GM18951 (cell line): ENCODE measurements around the gene CTXN1.

Experiments used
- POLR2A ChIP-seq: IDR thresholded peaks from 4 replicates; pipeline ENCODE4 v1.6.1; 2011; ENCODE audit warnings: mild to moderate bottlenecking; ENCODE audit not compliant: insufficient read length, insufficient read depth; ENCODE audit errors: extremely low read depth
- in situ Hi-C: fragments of 300-500 bp; cut with MboI; formaldehyde crosslinking; loops from one replicate; pipeline ENCODE4 v1.12.0; 2022; ENCODE audit warnings: low sequenced_read_pairs, mixed read lengths, inconsistent platforms; ENCODE audit not compliant: unreplicated experiment

CTXN1 gene

DNA sequence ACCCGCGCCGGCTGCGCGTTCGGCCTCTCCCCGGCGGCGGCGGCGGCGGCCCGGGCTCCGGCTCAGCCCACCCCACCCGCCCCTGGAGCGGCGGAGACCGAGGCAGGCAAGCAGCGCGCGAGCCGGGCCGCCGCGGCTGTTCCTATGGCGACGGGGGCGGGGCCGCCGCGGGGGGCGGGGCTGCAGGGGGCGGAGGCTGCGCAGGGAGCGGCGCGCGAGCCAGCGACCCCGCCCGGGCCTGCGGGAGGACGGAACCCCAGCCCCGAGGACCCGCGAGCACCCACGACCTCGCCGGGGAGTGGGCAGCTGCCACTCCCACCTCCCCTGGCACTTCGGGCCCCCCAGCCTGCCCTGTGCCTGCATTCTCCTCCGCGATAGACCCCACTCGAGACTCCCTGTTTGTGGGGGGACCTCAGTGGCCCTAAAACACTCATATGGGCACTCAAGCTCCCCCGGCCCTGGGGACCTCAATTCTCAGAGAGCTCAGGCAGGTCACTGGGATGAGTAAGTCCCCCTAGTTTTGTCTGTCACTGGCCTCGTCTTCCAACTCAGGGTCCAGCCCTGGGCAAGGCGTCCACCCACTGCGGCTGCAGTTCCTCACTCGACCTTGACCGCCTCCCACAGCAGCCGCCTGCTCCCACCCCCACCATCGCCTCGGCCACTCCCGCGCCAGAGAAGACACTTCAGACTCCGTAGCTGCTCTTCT is at the start of gene CTXN1:
Gene CTXN1, minus strand, starts transcription at position 115 of the 706 bp plus-strand sequence. CDS start 597 bp downstream, outside the sequence.
- in situ Hi-C loops: no loop called here
- no peak for TF ChIP-seq POLR2A

DNA sequence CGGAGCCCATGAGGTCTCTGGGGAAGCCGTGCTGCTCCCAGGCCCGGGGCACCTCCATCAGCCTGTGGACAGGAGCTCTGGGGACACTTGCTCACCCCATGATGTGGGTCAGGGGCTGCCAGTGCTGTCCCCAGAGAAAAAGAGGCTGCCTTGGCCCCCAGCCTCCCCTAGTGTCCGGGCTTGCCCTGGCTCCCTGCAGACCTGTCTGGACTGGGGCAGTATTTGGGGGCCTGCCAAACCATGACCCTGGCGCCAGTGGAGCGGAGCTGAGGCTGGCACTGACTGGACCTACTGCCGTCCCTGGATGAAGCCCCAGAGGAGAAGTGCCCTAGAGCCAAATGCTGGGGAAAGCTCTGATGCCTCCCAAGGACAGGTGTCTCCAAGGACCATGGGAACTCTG is 49.1 kb upstream of the CTXN1 start:
- in situ Hi-C loops: no loop called here
- TF ChIP-seq POLR2A: no peak

DNA sequence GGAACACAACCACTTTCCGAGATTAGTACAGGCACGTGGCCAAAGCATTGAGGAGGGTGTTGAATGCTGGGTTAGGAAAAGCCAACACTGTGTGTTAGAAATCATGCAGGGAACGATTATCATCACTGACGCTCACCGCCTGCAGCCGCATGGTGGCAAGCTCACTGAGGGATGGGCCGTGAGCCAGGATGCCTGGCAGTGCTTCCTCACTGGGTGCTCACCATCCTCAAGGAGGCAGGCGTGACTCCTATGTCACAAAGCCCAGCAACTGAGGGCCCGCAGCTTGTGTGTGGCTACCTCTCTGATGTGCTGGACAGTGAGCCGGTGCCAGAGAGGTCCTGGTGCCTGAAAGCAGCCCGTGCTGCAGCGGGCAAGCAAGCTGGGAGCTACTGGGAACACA is 47.9 kb upstream of the CTXN1 start:
- in situ Hi-C loops: no loop called here
- no peak for TF ChIP-seq POLR2A

DNA sequence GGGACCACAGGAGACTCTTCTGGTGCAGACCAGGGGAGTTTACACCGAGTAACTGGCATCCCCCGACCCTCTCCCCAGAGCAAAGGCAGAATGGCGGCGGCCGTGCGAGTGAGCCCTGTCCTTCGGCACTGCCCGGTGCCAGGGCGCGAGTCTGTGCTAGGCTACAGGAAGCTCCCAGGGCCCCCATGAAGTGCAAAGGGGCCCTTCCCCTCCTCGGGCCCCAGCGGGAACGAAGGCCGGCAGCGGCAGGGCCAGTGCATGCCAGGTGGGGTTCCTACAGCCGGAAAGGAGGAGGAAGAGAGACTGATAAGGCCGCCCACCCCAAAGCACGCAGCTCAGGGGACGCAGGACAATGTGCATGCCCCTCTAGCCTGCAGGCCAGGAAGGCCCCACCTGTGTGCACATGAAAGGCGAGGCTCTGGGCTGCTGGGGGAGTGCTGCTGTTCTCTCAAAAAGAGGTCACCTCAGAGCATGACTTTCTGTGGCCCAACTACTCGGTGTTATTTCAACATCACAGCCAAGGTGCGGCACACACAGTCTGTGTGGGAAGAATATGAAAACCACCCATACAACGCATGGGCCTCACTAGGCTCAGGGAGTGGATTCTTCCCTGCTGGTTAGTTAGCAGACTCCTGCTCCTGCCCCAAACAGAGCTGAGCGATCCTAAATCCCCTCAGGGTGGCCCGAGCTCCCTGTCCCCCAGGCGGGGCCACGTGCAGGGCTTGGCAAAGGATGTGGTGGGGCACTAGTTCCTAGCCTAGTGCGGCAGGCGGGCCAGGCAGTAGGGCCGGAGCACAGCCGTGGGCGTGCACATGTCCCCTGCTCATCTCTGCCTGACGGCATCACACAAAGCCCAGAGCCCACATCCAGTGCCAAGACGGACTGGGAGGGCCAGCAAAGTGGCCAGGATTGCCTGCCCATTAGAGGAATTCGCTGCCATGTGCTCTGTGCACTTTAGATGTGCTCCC is 45.9 kb upstream of the CTXN1 start:
- in situ Hi-C loops: no loop called here
- no peak for TF ChIP-seq POLR2A

DNA sequence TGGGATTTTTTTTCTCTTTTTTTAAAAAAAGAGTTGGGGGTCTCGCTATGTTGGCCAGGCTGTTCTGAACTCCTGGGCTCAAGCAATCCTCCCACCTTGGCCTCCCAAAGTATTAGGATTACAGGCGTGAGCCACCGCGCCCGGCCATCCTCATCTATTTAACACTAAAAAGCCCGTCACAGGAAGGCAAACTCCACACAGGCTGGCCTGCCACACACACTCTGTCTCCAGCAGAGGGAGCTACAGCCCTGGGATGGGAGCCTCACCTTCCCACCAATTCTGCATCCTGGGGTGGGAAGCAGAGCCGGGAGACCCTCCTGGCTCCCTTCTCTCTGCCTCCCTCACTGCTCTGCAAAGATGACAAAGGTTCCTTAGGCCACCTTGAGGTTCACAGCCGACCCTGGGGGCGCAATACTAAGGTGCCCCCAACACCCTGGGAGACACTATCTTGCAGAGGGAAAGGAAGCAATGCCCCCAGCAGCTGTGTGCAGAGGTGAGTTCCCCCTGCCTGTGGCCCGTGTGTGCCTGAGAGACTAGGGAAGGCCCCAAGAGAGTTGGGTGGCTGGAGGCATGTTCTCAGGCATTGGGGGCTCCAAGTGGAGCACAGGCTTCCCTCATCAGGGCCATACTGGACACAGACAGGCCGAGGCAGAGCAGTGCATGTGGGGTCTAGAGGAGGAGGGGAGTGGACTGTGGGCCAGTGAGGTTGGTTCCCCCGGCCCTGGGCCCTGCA is 44.9 kb upstream of the CTXN1 start:
- no peak for TF ChIP-seq POLR2A
- in situ Hi-C loops: no loop called here

DNA sequence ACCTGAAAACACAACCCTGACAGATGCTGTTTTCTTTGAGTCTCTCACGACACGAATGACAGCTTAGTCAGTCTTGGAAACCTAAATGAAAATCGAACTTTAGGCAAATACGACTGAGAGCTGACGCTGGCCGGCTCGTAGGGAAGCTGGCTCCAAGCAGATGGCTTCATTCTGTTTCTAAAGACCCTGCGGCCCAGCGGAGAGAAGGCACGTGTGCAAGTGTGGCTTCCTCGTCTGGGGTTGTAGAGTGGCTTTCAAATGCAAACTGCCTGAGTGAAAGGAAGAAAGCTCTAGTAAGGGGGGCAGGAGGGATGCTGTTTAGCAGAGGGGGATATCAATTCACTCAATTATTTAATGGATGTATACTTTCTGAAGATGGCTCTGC is 43.6 kb upstream of the CTXN1 start:
- in situ Hi-C loops: no loop called here
- TF ChIP-seq POLR2A: no peak

DNA sequence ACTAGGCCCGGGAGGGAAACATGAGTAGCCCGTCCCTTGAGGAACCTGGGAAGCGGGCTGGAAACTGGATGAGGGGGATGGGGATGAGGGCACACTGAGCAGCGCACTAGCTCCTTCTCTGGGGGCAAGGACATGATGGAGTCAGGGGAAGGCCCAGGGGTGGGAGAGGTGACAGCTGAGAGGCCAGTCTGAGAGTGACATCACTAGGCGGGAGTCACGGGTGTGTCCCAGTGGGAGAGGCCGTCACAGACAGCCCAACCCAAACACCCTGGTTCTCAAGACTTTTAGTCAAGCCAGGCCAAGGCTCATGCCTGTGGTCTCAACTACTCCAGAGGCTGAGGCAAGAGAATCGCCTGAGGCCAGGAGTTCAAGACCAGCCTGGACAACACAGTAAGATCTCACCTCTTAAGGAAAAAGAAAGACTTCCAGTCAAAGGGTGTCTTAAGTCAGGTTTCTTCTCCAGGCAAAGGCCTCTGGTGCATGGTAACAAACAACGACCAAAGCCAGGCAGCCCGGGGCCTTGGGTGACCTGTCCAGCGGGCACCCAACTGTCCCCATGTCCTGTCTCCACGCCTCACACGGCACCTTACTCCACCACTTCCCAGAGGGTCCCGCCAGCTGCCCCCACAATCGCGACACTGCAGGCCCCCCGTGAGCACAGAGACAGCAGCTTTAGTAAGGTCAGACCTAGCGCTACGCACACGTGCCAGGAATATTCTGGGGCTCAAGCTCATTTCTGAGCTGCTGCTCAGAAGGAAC is 43.0 kb upstream of the CTXN1 start:
- TF ChIP-seq POLR2A: no peak
- in situ Hi-C loops: no loop called here

DNA sequence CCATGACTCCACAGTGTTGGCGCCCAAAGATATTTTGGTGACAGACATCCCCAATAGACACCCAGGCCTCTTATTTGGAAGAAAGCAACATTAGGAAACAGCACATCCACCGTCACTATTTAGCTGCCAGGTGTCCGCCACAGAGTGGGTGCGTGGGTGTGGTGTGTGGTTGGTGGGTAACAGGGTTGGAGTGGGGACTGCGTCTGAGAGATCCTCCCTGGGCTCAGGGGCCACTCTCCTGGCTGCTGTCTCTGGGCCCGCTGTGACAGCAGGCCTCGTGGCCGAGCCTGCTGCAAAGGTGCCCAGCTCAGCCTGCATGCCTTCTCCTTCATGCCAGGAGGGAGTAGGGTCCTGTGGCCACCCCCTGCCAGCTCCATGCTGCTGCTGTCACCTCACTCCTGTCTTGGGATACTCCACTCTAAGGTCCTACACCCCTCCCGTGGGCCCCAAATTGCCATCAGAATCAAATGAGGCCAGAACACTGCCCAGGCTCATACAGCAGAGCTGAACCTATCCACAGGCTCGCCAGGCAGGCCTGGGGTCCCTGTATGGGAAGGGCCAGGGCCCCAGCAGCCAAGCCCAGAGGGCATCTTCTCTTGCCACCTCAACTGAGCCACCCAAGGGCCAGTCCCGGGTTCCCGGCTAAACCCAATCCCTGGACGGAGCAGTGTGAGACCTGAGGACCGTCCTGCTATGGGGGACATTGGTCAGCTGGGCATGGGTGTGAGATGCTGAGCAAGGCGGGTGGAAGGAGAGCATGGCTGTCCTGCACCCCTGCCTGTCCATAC is 42.3 kb upstream of the CTXN1 start:
- in situ Hi-C loops: no loop called here
- no peak for TF ChIP-seq POLR2A

DNA sequence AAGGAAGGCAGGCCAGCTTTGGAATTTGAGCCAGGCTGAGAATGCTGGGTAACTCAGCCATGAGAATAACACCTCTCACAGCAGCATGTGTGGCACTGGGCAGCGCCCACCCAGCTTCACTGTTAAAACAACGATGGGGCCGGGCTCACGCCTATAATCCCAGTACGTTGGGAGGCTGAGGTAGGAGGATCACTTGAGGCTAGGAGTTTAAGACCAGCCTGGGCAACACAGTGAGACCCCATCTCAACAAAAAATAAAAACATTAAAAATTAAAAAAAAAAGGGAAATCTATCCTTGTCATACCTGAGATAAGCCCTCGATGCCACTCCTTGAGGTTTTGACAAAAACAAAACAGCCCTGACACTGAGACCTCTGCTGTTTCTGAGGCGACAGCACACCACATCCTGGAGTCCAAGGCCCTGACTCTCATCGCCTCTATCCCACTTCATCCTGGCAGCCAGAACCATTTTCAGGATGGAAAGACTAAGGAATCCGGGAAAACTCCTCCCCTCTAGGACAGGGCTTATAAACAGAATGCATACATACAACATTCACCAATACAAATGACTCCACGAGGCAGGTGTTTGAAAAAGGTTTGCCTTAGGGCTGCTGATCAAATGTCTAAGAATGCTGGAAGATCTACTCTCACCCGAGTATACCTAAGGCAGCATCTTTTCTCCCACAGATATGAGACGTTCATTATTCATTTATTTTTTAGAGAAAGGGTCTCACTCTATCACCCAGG is 40.2 kb upstream of the CTXN1 start:
- TF ChIP-seq POLR2A: no peak
- in situ Hi-C loops: no loop called here

DNA sequence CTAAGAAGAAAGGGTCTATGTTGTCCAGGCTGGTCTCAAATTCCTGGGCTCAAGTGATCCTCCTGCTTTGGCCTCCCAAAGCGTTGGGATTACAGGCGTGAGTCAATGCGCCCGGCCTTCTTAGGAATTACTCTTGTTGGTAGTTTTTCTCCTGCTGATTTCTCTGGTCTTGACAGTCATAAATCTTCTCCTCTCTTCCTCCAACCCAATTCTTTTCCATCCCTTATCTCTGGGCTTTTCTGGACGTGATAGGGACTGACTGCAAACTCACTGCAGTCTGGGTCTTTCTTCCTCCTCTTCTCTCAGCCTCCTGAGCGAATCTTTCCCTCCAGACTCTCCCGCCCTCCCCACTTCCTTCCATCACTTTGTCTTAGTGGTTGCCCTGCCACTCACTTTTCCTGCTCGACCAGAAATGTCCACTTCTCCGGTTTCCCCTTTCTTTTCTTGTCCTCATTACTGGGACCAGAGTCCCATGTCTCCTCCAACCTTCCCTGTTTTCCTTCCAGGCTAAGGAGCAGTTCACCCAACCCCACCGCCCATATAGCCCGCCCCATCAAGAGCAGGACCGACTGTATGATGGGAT is 39.4 kb upstream of the CTXN1 start:
- no peak for TF ChIP-seq POLR2A
- in situ Hi-C loops: no loop called here

DNA sequence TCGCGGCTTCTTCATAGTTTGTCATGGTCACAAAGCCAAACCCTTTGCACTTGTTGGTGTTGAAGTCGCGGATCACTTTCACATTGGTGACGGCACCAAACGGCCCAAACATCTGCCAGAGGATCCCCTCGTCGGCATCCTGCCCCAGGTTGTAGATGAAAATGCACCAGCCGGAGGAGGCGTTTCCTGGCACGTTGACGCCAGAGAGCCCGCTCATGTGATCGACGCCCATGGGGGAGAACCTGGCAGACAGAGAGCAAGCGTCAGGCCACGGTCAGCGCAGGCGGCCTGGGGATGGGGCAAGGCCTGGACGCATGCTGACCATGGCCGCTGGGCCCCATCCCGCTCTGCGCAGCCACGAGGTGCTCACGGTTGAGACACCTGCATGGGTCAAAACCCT is 37.6 kb upstream of the CTXN1 start:
- in situ Hi-C loops: no loop called here
- TF ChIP-seq POLR2A: no peak
